B cell (primary cell): ENCODE results near the gene ZDHHC20. TPM values are rescaled to one million over a fixed set of nuclear protein-coding genes. Genes with fewer than 3 reads are reported as not detected.

ENCODE experiments used
- ATAC-seq: fragments of 200-7000 bp; cut with Tn5 transposase; one replicate; pipeline ENCODE4 v1.10.0; 2021; ENCODE audit warnings: low read depth, mild to moderate bottlenecking, moderate number of reproducible peaks, moderate library complexity
- CTCF ChIA-PET: fragments of 350-600 bp; sonication (Branson Sonifier 250); formaldehyde crosslinking; loops from one replicate; lab custom pipeline; 2021; ENCODE audit warnings: antibody characterized with exemption, inconsistent platforms; lab: Charles Lee
- POLR2A ChIA-PET: fragments of 350-600 bp; sonication (Branson Sonifier 250); formaldehyde crosslinking; loops from one replicate; lab custom pipeline; 2021; ENCODE audit warnings: antibody characterized with exemption; lab: Charles Lee
- DNase-seq: peaks from one replicate; pipeline ENCODE4 v3.0.0; 2013
- H2AFZ ChIP-seq: 2 replicates; pipeline ENCODE4 v1.6.1; 2012; ENCODE audit warnings: mild to moderate bottlenecking, low read depth, low read length; ENCODE audit not compliant: insufficient read depth, poor library complexity, severe bottlenecking
- H3K27ac ChIP-seq, 2 donors: 1 replicate in 1 of 2; 2 replicates in 1 of 2; pipeline ENCODE4 v1.5.1; 2012 to 2013; ENCODE audit warnings: low read length in 2 of 2, mild to moderate bottlenecking in 2 of 2, moderate library complexity in 1 of 2
- H3K27me3 ChIP-seq, 4 experiments: fragments of 200-600 bp in 1 of 4; sonication (generic) in 1 of 4; replicated peaks in 1 of 4; 1 replicate in 2 of 4; 2 replicates in 2 of 4; pipeline versions ENCODE4 v1.6.1 to v1.7.0; 2013 to 2016; ENCODE audit warnings: low read length in 3 of 4, mild to moderate bottlenecking in 2 of 4, mixed read lengths in 1 of 4, moderate library complexity in 1 of 4; ENCODE audit not compliant: insufficient read depth in 4 of 4, control insufficient read depth in 3 of 4; ENCODE audit errors: control extremely low read depth in 1 of 4
- H3K36me3 ChIP-seq, 2 experiments: replicated peaks in 1 of 2; 1 replicate in 1 of 2; 2 replicates in 1 of 2; pipeline versions ENCODE4 v1.6.1 to v1.7.1; 2013; ENCODE audit warnings: low read length in 1 of 2; ENCODE audit not compliant: insufficient read depth in 2 of 2, control insufficient read depth in 1 of 2; ENCODE audit errors: control extremely low read depth in 1 of 2, extremely low read depth in 1 of 2
- H3K4me1 ChIP-seq, 2 donors: fragments of 200-600 bp in 1 of 2; sonication (generic) in 1 of 2; 1 replicate in 1 of 2; 2 replicates in 1 of 2; pipeline versions ENCODE4 v1.5.1 to v1.6.1; 2013 to 2017; ENCODE audit warnings: low read length in 2 of 2; ENCODE audit not compliant: control insufficient read depth in 2 of 2, insufficient read depth in 2 of 2
- H3K4me2 ChIP-seq: replicated peaks from 2 replicates; pipeline ENCODE3; 2012; ENCODE audit warnings: mild to moderate bottlenecking, low read depth, low read length; ENCODE audit not compliant: poor library complexity, severe bottlenecking
- H3K4me3 ChIP-seq, 5 experiments: fragments of 200-600 bp in 1 of 5; sonication (generic) in 1 of 5; 1 replicate in 3 of 5; 2 replicates in 2 of 5; pipeline versions ENCODE4 v1.5.1 to v1.7.0; 2011 to 2016; ENCODE audit warnings: low read length in 4 of 5, mild to moderate bottlenecking in 4 of 5, low read depth in 2 of 5, control low read depth in 1 of 5, moderate library complexity in 1 of 5; ENCODE audit not compliant: insufficient read depth in 1 of 5; ENCODE audit errors: control extremely low read depth in 1 of 5, extremely low read depth in 1 of 5
- H3K79me2 ChIP-seq: fragments of 200-600 bp; sonication (generic); one replicate; pipeline ENCODE4 v1.6.0; 2016; ENCODE audit warnings: low read length; ENCODE audit not compliant: control insufficient read depth, insufficient read depth
- H3K9ac ChIP-seq: fragments of 200-600 bp; sonication (generic); 2 replicates; pipeline ENCODE4 v1.6.1; 2017; ENCODE audit warnings: mild to moderate bottlenecking, low read length, moderate library complexity
- H3K9me3 ChIP-seq, 3 donors: one replicate each; pipeline versions ENCODE4 v1.6.1 to v1.7.1; 2013; ENCODE audit warnings: low read length in 2 of 3; ENCODE audit not compliant: control insufficient read depth in 2 of 3, insufficient read depth in 1 of 3; ENCODE audit errors: control extremely low read depth in 1 of 3
- H4K20me1 ChIP-seq: 2 replicates; pipeline ENCODE4 v1.6.0; 2012; ENCODE audit warnings: mild to moderate bottlenecking, low read length; ENCODE audit not compliant: insufficient read depth, control insufficient read depth, poor library complexity, severe bottlenecking
- H3K27ac Mint-ChIP-seq: one replicate; pipeline ENCODE4 v1.8.0; 2021; ENCODE audit warnings: mixed read lengths
- H3K27me3 Mint-ChIP-seq: one replicate; pipeline ENCODE4 v1.8.0; 2021; ENCODE audit warnings: mixed read lengths
- H3K4me1 Mint-ChIP-seq: one replicate; pipeline ENCODE4 v1.8.0; 2021; ENCODE audit warnings: mixed read lengths
- H3K4me3 Mint-ChIP-seq: one replicate; pipeline ENCODE4 v1.8.0; 2021; ENCODE audit warnings: mixed read lengths
- H3K9me3 Mint-ChIP-seq: one replicate; pipeline ENCODE4 v1.8.0; 2022; ENCODE audit warnings: mixed read lengths; ENCODE audit not compliant: insufficient read depth
- CTCF ChIP-seq: fragments of 200-600 bp; IDR thresholded peaks from one replicate; pipeline ENCODE4 v1.8.0; 2022; ENCODE audit warnings: antibody characterized with exemption, mild to moderate bottlenecking
- EZH2 ChIP-seq: IDR thresholded peaks from 2 replicates; pipeline ENCODE4 v1.6.1; 2012; ENCODE audit warnings: borderline replicate concordance, low read depth, mild to moderate bottlenecking, moderate library complexity, low read length; ENCODE audit not compliant: insufficient read depth, poor library complexity, severe bottlenecking
- WGBS: methylation state at CpG from one replicate; pipeline ENCODE4 v1.1.5; 2013; ENCODE audit warnings: missing lambda C conversion rate; ENCODE audit not compliant: insufficient coverage; 5-methylcytosine and 5-hydroxymethylcytosine counted together
- intact Hi-C: fragments of 100-400 bp; cut with micrococcal nuclease; formaldehyde crosslinking; loops from one replicate; pipeline ENCODE4 v1.10.0; 2022
- polyA plus RNA-seq: library from polyadenylated mRNA; depleted of rRNA; stranded (reverse); fragments of >200 nt; gene quantifications from 2 replicates; pipeline ENCODE4 v1.2.3, GENCODE V29; 2012
- total RNA-seq, 2 donors: library from RNA; stranded (reverse); fragments of 120-200 nt in 1 of 2; gene quantifications; 1 replicate in 1 of 2; 2 replicates in 1 of 2; pipeline versions ENCODE4 v1.2.3 to v1.2.4, GENCODE V29; 2013 to 2022

Gene ZDHHC20
- total and polyA plus RNA-seq, 2 donors (not counting 1 experiment from before 2014, with no cell fraction given) = 10.3 to 61.5 TPM

GRCh38 chr13:21361706-21362105 is 97.4 kb downstream of the ZDHHC20 start:
- H3K9ac ChIP-seq = no peak overlapping the region
- ChIA-PET CTCF (no interaction called here), POLR2A (no interaction called here)
- H3K27ac Mint-ChIP-seq = no peak overlapping the region
- H3K27me3 ChIP-seq = no peaks in the 10 kb centered on the region
- H4K20me1 ChIP-seq = no peaks in the 10 kb centered on the region
- no peaks in the 10 kb centered on the region for H3K27me3 Mint-ChIP-seq
- no peaks in the 10 kb centered on the region for H3K9me3 Mint-ChIP-seq
- ATAC-seq = no peak
- H3K27ac ChIP-seq = no peak overlapping the region
- H3K4me1 ChIP-seq = no peaks in the 10 kb centered on the region
- intact Hi-C loops = no loop called here
- H3K4me2 ChIP-seq = no peak overlapping the region
- no peak for DNase-seq
- no peaks in the 10 kb centered on the region for H3K9me3 ChIP-seq
- no peaks in the 10 kb centered on the region for H3K4me1 Mint-ChIP-seq
- whole genome bisulfite sequencing = 80% methylated on average over 2 of the region's 3 CpGs
- TF ChIP-seq CTCF (no peak), EZH2 (no peak)
- no peak overlapping the region for H2AFZ ChIP-seq
- H3K4me3 Mint-ChIP-seq = no peak overlapping the region
- no peaks in the 10 kb centered on the region for H3K79me2 ChIP-seq
- no peaks in the 10 kb centered on the region for H3K36me3 ChIP-seq
- no peak overlapping the region for H3K4me3 ChIP-seq

- ChIA-PET CTCF (interaction anchor here (0.9 kb wide), 1 partner anchor 116 kb away, joined by 3 read pairs; no protein-coding TSS in a partner anchor), POLR2A (no interaction called here)
- ATAC-seq (no peak), DNase-seq (no peak)
- H3K4me2 ChIP-seq = no peak overlapping the region
- no peaks in the 10 kb centered on the region for H3K4me1 Mint-ChIP-seq
- no peak overlapping the region for H3K4me3 Mint-ChIP-seq
- 89% methylated on average over 5 of the region's 7 CpGs for WGBS
- no peaks in the 10 kb centered on the region for H3K27me3 Mint-ChIP-seq
- H3K4me3 ChIP-seq = no peak overlapping the region
- no peaks in the 10 kb centered on the region for H3K36me3 ChIP-seq
- intact Hi-C loops = no loop called here
- no peak overlapping the region for H3K27ac Mint-ChIP-seq
- H3K27ac ChIP-seq = no peak overlapping the region
- no peaks in the 10 kb centered on the region for H3K9me3 ChIP-seq
- no peaks in the 10 kb centered on the region for H4K20me1 ChIP-seq
- no peak overlapping the region for H3K9ac ChIP-seq
- no peak overlapping the region for H2AFZ ChIP-seq
- no peaks in the 10 kb centered on the region for H3K4me1 ChIP-seq
- TF ChIP-seq CTCF = no peak
- no peak for TF ChIP-seq EZH2
- H3K79me2 ChIP-seq = no peaks in the 10 kb centered on the region
- H3K9me3 Mint-ChIP-seq = no peaks in the 10 kb centered on the region
- no peaks in the 10 kb centered on the region for H3K27me3 ChIP-seq
These were observed 98.0 kb downstream of the ZDHHC20 start for GRCh38 chr13:21361123-21361522.
